ENCODE measurements around the gene PDE7B. TPM values are rescaled to one million over a fixed set of nuclear protein-coding genes. Genes with fewer than 3 reads are reported as not detected.

Gene PDE7B
- total RNA-seq, 4 donors from 2014 or later, result 15.4 to 28.6 (median 18.8) TPM

DNA sequence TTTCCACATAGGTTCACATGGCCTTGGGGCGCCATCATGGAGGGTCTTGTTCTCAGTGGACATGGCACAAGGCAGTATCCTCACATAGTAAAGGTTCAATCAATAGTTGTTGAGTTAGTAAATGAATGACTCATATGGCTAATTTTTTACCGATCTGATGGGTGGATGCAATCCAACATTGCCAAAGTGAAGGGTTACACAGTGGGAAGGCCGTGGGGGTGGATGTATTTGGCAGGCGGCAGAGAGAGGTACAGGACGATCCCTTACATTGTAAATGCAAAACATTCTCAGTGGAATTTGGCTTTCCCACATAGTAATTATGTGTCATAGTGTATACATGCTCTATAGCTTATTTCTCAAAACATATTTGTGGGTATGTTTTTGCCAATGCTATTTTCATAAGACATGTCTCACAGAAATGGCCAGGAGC lies 21.0 kb upstream of the PDE7B start:
- Histone ChIP-seq H3K27me3 (no peaks in the 10 kb centered on the region), H3K4me3 (no peak overlapping the region), H3K27ac (no peak overlapping the region), H3K4me1 (no peaks in the 10 kb centered on the region), H3K9me3 (no peaks in the 10 kb centered on the region), H3K36me3 (no peaks in the 10 kb centered on the region)
- TF ChIP-seq POLR2A (IDR thresholded peaks at IDR 0.05), result no peak
- TF ChIP-seq, protein P1, sequence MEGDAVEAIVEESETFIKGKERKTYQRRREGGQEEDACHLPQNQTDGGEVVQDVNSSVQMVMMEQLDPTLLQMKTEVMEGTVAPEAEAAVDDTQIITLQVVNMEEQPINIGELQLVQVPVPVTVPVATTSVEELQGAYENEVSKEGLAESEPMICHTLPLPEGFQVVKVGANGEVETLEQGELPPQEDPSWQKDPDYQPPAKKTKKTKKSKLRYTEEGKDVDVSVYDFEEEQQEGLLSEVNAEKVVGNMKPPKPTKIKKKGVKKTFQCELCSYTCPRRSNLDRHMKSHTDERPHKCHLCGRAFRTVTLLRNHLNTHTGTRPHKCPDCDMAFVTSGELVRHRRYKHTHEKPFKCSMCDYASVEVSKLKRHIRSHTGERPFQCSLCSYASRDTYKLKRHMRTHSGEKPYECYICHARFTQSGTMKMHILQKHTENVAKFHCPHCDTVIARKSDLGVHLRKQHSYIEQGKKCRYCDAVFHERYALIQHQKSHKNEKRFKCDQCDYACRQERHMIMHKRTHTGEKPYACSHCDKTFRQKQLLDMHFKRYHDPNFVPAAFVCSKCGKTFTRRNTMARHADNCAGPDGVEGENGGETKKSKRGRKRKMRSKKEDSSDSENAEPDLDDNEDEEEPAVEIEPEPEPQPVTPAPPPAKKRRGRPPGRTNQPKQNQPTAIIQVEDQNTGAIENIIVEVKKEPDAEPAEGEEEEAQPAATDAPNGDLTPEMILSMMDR (IDR thresholded peaks at IDR 0.05), result no peak
- DNase-seq, result no peak
- intact Hi-C loops (cut with DNase I; ENCODE audit: low total_unique reads), result no loop called here

DNA sequence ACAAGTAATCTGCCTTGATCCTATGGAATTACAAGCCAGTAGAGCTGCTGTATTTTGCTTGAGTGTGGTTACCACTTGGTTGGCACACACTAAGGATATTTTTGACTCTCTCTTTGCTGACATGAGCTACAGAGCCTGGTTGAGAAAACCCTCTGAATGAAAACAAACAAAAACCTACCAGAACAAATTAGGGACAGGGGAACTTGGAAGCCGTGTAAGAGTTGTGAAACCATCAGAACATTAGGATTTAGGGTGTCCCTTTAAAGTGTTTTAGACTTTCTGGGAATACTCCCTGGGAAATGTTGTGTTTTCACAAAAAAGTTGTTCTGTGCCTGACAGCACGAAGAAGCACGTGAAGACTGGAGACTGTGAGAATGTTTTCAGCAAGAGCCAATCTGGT lies 20.5 kb upstream of the PDE7B start:
- intact Hi-C loops (cut with DNase I; ENCODE audit: low total_unique reads), result no loop called here
- H3K27ac ChIP-seq, result peak overlapping the region in 1 of 2 donors; percentile 17
- TF ChIP-seq, protein P1 (IDR thresholded peaks at IDR 0.05), result no peak
- no peak for TF ChIP-seq POLR2A (IDR thresholded peaks at IDR 0.05)

DNA sequence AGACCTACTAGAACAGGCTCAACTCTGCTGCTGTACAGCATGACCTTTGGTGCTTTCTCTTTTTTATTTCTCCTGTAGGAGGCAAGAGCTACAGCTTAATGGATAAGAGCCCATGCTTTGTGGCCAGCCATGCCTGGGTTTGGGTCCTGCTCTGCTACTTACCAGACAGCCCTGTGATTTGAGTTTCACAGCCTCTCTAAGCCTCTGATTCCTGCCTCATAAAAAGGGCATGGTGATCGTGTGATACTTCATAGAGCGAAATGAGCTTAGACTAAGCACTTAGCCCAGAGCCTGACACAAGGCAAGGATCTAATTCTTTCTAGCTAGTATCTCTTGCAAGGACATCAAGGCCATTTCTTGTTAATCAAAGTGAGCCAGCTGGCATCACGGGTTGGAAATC lies 19.3 kb upstream of the PDE7B start:
- Histone ChIP-seq H3K4me1 (no peaks in the 10 kb centered on the region), H3K4me3 (no peak overlapping the region), H3K9me3 (no peaks in the 10 kb centered on the region), H3K36me3 (no peaks in the 10 kb centered on the region), H3K27me3 (no peaks in the 10 kb centered on the region), H3K27ac (peak overlapping the region in 1 of 2 donors; percentile 30)
- DNase-seq, result no peak
- intact Hi-C loops (cut with DNase I; ENCODE audit: low total_unique reads), result no loop called here
- TF ChIP-seq, protein P1 (IDR thresholded peaks at IDR 0.05), result no peak
- no peak for TF ChIP-seq POLR2A (IDR thresholded peaks at IDR 0.05)

More for the DNA sequence above, 20.5 kb upstream of the PDE7B start:
- DNase-seq, result no peak
- Histone ChIP-seq H3K9me3 (no peaks in the 10 kb centered on the region), H3K27me3 (no peaks in the 10 kb centered on the region), H3K4me1 (no peaks in the 10 kb centered on the region), H3K36me3 (no peaks in the 10 kb centered on the region), H3K4me3 (no peak overlapping the region)

DNA sequence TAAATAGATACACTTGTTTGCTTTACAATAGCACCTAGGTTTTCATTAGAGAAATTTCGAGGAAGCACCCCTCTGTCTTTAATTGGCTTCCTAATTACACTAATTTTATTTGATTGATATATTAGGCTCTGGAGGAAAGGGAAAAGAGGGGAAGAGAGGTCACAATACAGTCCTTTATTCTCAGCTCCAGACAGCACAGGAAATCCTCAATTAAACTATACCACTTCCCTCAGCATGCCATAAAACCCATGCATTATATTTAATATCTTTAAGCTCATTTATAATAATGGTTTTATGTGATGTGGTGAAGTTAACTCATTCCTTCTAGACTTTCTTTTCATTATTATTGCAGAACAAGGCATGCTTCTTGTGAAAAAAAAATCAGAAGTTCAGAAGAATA lies 17.7 kb upstream of the PDE7B start:
- TF ChIP-seq, protein P1 (IDR thresholded peaks at IDR 0.05), result no peak
- TF ChIP-seq POLR2A (IDR thresholded peaks at IDR 0.05), result no peak
- H3K9me3 ChIP-seq, result no peaks in the 10 kb centered on the region
- no peaks in the 10 kb centered on the region for H3K4me1 ChIP-seq
- no peak overlapping the region for H3K4me3 ChIP-seq
- H3K27me3 ChIP-seq, result no peaks in the 10 kb centered on the region
- H3K27ac ChIP-seq, result no peak overlapping the region
- intact Hi-C loops (cut with DNase I; ENCODE audit: low total_unique reads), result no loop called here
- no peak for DNase-seq
- no peaks in the 10 kb centered on the region for H3K36me3 ChIP-seq

DNA sequence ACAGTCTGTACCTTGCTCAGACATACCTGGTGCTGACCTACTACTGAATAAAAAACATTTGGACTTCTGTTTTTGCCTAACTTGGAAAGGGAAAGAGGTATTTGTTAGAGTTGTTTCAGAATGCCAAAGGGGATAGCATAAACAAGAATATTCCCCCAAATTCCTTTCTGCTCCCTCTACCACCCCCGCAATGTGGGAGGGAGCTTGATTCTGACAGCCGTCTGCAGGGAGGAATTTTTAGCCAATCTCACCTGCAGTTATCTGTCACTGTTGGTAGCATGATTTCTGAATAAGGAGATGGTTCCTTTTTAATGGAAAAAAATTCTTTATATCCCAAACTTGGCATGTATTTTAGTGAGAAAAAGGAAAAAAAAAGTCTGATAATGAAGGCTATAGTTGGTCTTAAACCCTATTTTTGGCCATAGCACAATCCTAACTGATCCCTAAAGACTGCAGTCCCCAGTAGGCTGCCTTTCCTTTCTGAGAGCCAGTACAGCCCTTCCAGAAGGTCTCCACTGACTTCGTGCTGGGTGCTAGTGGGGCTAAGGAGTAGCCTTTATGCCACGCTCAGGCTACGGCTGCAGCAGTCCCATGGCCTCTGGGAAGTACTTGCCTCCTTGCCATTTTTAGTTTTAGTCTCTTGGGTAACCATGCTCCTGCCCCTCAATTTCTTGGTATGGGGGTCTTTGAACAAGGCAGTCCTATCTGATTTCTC lies 13.6 kb upstream of the PDE7B start:
- DNase-seq, result no peak
- TF ChIP-seq, protein P1 (IDR thresholded peaks at IDR 0.05), result no peak
- no peak for TF ChIP-seq POLR2A (IDR thresholded peaks at IDR 0.05)
- H3K27ac ChIP-seq, result no peak overlapping the region
- H3K36me3 ChIP-seq, result no peaks in the 10 kb centered on the region
- no peaks in the 10 kb centered on the region for H3K27me3 ChIP-seq
- no peaks in the 10 kb centered on the region for H3K9me3 ChIP-seq
- H3K4me3 ChIP-seq, result no peak overlapping the region
- intact Hi-C loops (cut with DNase I; ENCODE audit: low total_unique reads), result no loop called here
- H3K4me1 ChIP-seq, result no peaks in the 10 kb centered on the region

Measured in uterus (tissue), 4 donors.